Astrocyte of the spinal cord (primary cell): ENCODE data around the gene INPP5A.
A peak's percentile ranks its signal among the peaks of the same experiment; 100 is the strongest.

Experiments
- DNase-seq: peaks from one replicate; pipeline ENCODE4 v3.0.0; 2011; ENCODE audit warnings: low read depth, low spot score
- H3K4me3 ChIP-seq: 2 replicates; pipeline ENCODE4 v1.5.1; 2011; ENCODE audit warnings: low read depth, mild to moderate bottlenecking, low read length, moderate library complexity
- CTCF ChIP-seq: IDR thresholded peaks from 2 replicates; pipeline ENCODE4 v1.5.1; 2012; ENCODE audit warnings: low read depth, mild to moderate bottlenecking, low read length, inconsistent platforms
- in situ Hi-C: cut with HindIII; loops from 2 replicates; pipeline ENCODE4 v1.10.0; 2017; ENCODE audit warnings: low sequenced_read_pairs

INPP5A gene

GRCh38 chr10:132723330-132723970 lies 185.9 kb downstream of the INPP5A start:
- TF ChIP-seq CTCF = no peak
- no peak for DNase-seq
- in situ Hi-C loops = no loop called here
- H3K4me3 ChIP-seq = no peak overlapping the region

- in situ Hi-C loops = no loop called here
- no peak for TF ChIP-seq CTCF
- DNase-seq = peak; percentile 89
- no peak overlapping the region for H3K4me3 ChIP-seq
Observed at GRCh38 chr10:132724446-132724845, 186.9 kb downstream of the INPP5A start.

- DNase-seq = no peak
- TF ChIP-seq CTCF = no peak
- in situ Hi-C loops = no loop called here
- no peak overlapping the region for H3K4me3 ChIP-seq
Observed at GRCh38 chr10:132725202-132725601, 187.6 kb downstream of the INPP5A start.

GRCh38 chr10:132726194-132726593 lies 188.6 kb downstream of the INPP5A start:
- H3K4me3 ChIP-seq = no peak overlapping the region
- in situ Hi-C loops = no loop called here
- TF ChIP-seq CTCF = no peak
- no peak for DNase-seq

GRCh38 chr10:132726951-132727350 lies 189.4 kb downstream of the INPP5A start:
- H3K4me3 ChIP-seq = no peak overlapping the region
- DNase-seq = no peak
- in situ Hi-C loops = no loop called here
- no peak for TF ChIP-seq CTCF

GRCh38 chr10:132727411-132727810 lies 189.8 kb downstream of the INPP5A start:
- no peak overlapping the region for H3K4me3 ChIP-seq
- no peak for DNase-seq
- in situ Hi-C loops = no loop called here
- TF ChIP-seq CTCF = no peak
